GM13977 (cell line): ENCODE measurements around the gene COG8.
"Not testable (repeated sequence)": the region's sequence is repeated elsewhere in the genome, so short reads cannot be mapped to it uniquely, and the experiment has no call there.

Experiments
- DNase-seq: peaks from one replicate; pipeline ENCODE4 v3.0.0; 2012; ENCODE audit warnings: low spot score
- CTCF ChIP-seq: IDR thresholded peaks from 2 replicates; pipeline ENCODE4 v1.5.1; 2012; ENCODE audit warnings: mild to moderate bottlenecking, control low read depth; ENCODE audit not compliant: insufficient read depth; ENCODE audit errors: extremely low read depth, missing control alignments
- in situ Hi-C: fragments of 300-500 bp; cut with MboI; formaldehyde crosslinking; loops from one replicate; pipeline ENCODE4 v1.12.0; 2022; ENCODE audit warnings: low sequenced_read_pairs, low pct_unique_long_range_greater_than_20kb, mixed read lengths, inconsistent platforms; ENCODE audit not compliant: unreplicated experiment

The COG8 gene

DNA sequence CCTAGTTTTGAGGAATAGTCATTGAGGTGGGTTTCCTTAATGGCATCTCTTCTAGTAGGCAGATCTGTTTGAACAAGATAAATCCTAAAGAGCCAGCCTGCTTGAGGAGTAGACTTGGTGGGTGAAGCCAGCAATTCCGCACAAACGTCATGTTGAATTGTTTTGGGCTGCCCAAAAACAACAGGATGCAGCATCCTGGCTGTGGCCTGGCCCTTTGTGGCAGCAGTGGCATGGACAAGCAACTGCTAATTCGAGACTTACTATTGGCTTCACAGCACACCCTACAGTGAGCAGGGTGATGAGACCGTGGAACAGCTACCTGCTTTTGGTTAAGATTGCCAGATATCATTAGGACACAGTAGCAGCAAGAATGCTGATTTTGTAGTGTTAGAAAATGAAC, 37.5 kb downstream of the COG8 start:
- TF ChIP-seq CTCF, result no peak
- in situ Hi-C loops, result no loop called here
- DNase-seq, result no peak

DNA sequence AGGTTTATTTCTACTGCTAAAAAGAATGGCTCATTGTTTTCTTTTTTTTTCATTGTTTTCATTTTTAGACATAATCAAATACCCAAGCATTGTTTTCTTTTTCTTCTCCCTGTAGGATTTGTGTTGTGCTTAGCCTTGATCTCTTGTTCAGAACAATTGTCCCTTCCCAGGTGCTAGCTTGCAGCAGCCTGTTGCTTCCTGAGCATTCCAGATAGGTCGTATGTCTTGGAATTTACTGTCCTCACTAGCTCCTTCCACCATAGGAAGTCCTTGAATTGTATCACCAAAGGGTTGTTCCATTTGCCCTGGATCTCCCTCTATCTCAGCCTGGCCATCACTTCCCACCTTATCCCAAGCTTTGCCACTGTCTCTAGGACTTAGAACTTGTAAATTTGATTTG, 38.2 kb downstream of the COG8 start:
- in situ Hi-C loops, result no loop called here
- DNase-seq, result no peak
- TF ChIP-seq CTCF, result no peak

- no peak for TF ChIP-seq CTCF
- DNase-seq, result no peak
- in situ Hi-C loops, result loop anchor here (25.0 kb wide), 1 partner anchor 411 kb away; no protein-coding TSS in a partner anchor
Measured at GRCh38 chr16:69298261-69298660, 41.1 kb downstream of the COG8 start.

- DNase-seq, result not testable (repeated sequence)
- in situ Hi-C loops, result loop anchor here (25.0 kb wide), 1 partner anchor 409 kb away; no protein-coding TSS in a partner anchor
Measured at GRCh38 chr16:69296771-69297170, 42.6 kb downstream of the COG8 start.

GRCh38 chr16:69294051-69294450, 45.3 kb downstream of the COG8 start:
- in situ Hi-C loops, result loop anchor here (25.0 kb wide), 1 partner anchor 407 kb away; no protein-coding TSS in a partner anchor
- no peak for TF ChIP-seq CTCF
- no peak for DNase-seq

DNA sequence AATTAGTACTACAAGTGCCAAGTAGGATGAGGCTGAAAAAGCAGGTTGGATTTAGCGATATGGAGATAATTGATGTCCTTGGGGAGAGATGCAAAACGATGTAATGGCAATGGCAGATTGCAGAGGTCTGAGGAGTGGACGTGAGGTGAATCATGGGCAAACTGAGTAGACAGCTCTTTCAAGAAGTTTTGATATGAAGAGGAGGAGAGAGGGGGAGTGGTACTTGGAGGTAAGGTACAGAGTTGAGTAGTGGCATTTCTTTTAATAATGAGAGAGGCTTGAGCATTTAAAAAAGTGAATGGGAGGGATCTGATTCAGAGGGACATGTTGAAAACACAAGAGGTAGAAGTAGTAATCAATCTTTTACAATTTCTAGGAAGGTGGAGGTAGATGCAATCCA, 46.0 kb downstream of the COG8 start:
- in situ Hi-C loops, result loop anchor here (25.0 kb wide), 1 partner anchor 406 kb away; no protein-coding TSS in a partner anchor

DNA sequence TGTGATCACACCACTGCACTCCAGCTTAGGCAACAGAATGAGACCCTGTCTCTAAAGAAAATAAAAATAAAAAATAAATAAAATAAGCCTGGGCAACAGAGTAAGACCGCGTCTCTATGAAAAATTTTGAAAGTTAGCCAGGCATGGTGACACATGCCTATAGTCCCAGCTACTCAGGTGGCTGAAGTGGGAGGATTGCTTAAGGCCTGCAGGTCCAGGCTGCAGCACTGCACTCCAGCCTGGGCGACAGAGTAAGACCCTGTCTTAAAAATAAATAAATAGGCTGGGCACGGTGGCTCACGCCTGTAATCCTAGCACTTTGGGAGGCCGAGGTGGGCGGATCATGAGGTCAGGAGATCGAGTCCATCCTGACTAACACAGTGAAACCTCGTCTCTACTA, 47.7 kb downstream of the COG8 start:
- DNase-seq, result not testable (repeated sequence)
- in situ Hi-C loops, result loop anchor here (25.0 kb wide), 1 partner anchor 404 kb away; no protein-coding TSS in a partner anchor

More for the DNA sequence above, 46.0 kb downstream of the COG8 start:
- no peak for DNase-seq
- TF ChIP-seq CTCF, result no peak
